Hematopoietic multipotent progenitor cell treated with erythropoietin and hydrocortisone succinate and interleukin-3 and kit ligand, for 6 days (in vitro differentiated cells): Measurements from ENCODE around the gene ARMC2.
A peak's percentile ranks its signal among the peaks of the same experiment; 100 is the strongest.
"Not testable (repeated sequence)": the region's sequence is repeated elsewhere in the genome, so short reads cannot be mapped to it uniquely, and the experiment has no call there.

ENCODE experiments used
- DNase-seq: peaks from one replicate; pipeline ENCODE4 v3.0.0-alpha.2; 2015

Gene ARMC2

GRCh38 chr6:108835218-108835850, 12.9 kb upstream of the ARMC2 start:
- DNase-seq, result peak; percentile 92

GRCh38 chr6:108836061-108836460, 12.2 kb upstream of the ARMC2 start:
- no peak for DNase-seq

- peak; percentile 43 for DNase-seq
Observed at GRCh38 chr6:108837236-108837971, 10.8 kb upstream of the ARMC2 start.

- DNase-seq, result peak; percentile 56
Observed at GRCh38 chr6:108838101-108838717, 10.0 kb upstream of the ARMC2 start.

- DNase-seq, result no peak
Observed at GRCh38 chr6:108839083-108839642, 9.1 kb upstream of the ARMC2 start.

GRCh38 chr6:108840919-108841318, 7.3 kb upstream of the ARMC2 start:
- no peak for DNase-seq

GRCh38 chr6:108841377-108841855, 6.8 kb upstream of the ARMC2 start:
- no peak for DNase-seq

GRCh38 chr6:108844135-108844534, 4.1 kb upstream of the ARMC2 start:
- DNase-seq, result no peak

- no peak for DNase-seq
Observed at GRCh38 chr6:108845145-108845544, 3.1 kb upstream of the ARMC2 start.

GRCh38 chr6:108846101-108846500, 2.1 kb upstream of the ARMC2 start:
- DNase-seq, result no peak

- no peak for DNase-seq
Observed at GRCh38 chr6:108846628-108847027, 1.6 kb upstream of the ARMC2 start.

- no peak for DNase-seq
Observed at GRCh38 chr6:108847738-108848115, 495 bp upstream of the ARMC2 start.

GRCh38 chr6:108850669-108851465, 2.6 kb downstream of the ARMC2 start:
- DNase-seq, result no peak

GRCh38 chr6:108851756-108852155, 3.5 kb downstream of the ARMC2 start:
- DNase-seq, result no peak

- DNase-seq, result no peak
Observed at GRCh38 chr6:108853077-108853476, 4.9 kb downstream of the ARMC2 start.

- DNase-seq, result peak; percentile 87
Observed at GRCh38 chr6:108862479-108863191, 14.4 kb downstream of the ARMC2 start.

GRCh38 chr6:108865751-108866286, 17.6 kb downstream of the ARMC2 start:
- DNase-seq, result not testable (repeated sequence)

GRCh38 chr6:108866798-108867197, 18.6 kb downstream of the ARMC2 start:
- no peak for DNase-seq

GRCh38 chr6:108868647-108869046, 20.4 kb downstream of the ARMC2 start:
- DNase-seq, result no peak

- no peak for DNase-seq
Observed at GRCh38 chr6:108869876-108870275, 21.7 kb downstream of the ARMC2 start.

GRCh38 chr6:108870357-108870756, 22.1 kb downstream of the ARMC2 start:
- no peak for DNase-seq

- DNase-seq, result no peak
Observed at GRCh38 chr6:108872141-108872557, 23.9 kb downstream of the ARMC2 start.
